ENCODE measurements around the gene CYTH1.

DNA sequence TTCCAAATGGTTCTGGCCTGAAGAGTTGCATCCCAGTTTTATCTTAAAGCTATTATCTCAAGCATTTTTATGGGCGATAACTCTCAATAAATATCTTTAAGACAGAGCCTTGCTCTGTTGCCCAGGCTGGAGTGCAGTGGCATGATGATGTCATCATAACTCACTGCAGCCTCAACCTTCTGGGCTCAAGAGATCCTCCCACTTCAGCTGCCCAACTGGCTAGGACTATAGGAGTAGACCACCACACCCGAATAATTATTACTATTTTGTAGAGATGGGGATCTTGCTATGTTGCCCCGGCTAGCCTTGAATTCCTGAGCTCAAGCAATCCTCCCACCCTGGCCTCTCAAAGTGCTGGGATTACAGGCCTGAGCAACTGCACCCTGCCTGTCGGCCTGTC is 26.1 kb upstream of the CYTH1 start:
- TF ChIP-seq CTCF (IDR thresholded peaks at IDR 0.05; ENCODE audit: borderline replicate concordance, extremely low read depth, low read length, poor library complexity, severe bottlenecking) (no peak), EZH2 (IDR thresholded peaks at IDR 0.05; ENCODE audit: borderline replicate concordance, low read depth, low read length, severe bottlenecking) (no peak)

Data from DND-41 (cell line).